Naive B cell (primary cell): ENCODE data around the gene ATN1. TPM values are rescaled to one million over a fixed set of nuclear protein-coding genes. Genes with fewer than 3 reads are reported as not detected.
"Not testable (repeated sequence)": the region's sequence is repeated elsewhere in the genome, so short reads cannot be mapped to it uniquely, and the experiment has no call there.

Source experiments
- ATAC-seq, 2 donors: fragments of 150-1000 bp; cut with Tn5 transposase; 2 replicates each; pipeline ENCODE4 v1.10.0; 2021; ENCODE audit warnings: low read depth in 2 of 2, mild to moderate bottlenecking in 2 of 2, moderate library complexity in 2 of 2
- DNase-seq: peaks from one replicate; pipeline ENCODE4 v3.0.0; 2022
- H3K27ac Mint-ChIP-seq, 6 donors: one replicate each; pipeline ENCODE4 v1.8.0; 2020 to 2022; ENCODE audit warnings: mild to moderate bottlenecking in 6 of 6, mixed read lengths in 6 of 6, moderate library complexity in 5 of 6, inconsistent platforms in 2 of 6
- H3K27me3 Mint-ChIP-seq, 3 donors: one replicate each; pipeline ENCODE4 v1.8.0; 2021 to 2022; ENCODE audit warnings: mixed read lengths in 3 of 3, mild to moderate bottlenecking in 1 of 3
- H3K36me3 Mint-ChIP-seq, 2 donors: one replicate each; pipeline ENCODE4 v1.8.0; 2020 to 2022; ENCODE audit warnings: mixed read lengths in 2 of 2, inconsistent platforms in 1 of 2, mild to moderate bottlenecking in 1 of 2
- H3K4me1 Mint-ChIP-seq, 3 donors: one replicate each; pipeline ENCODE4 v1.8.0; 2020 to 2022; ENCODE audit warnings: mixed read lengths in 3 of 3, inconsistent platforms in 1 of 3, mild to moderate bottlenecking in 1 of 3, moderate library complexity in 1 of 3
- H3K4me3 Mint-ChIP-seq, 8 donors: one replicate each; pipeline ENCODE4 v1.8.0; 2020 to 2022; ENCODE audit warnings: mild to moderate bottlenecking in 8 of 8, mixed read lengths in 8 of 8, moderate library complexity in 8 of 8, inconsistent platforms in 2 of 8
- H3K9me3 Mint-ChIP-seq, 7 donors: one replicate each; pipeline ENCODE4 v1.8.0; 2020 to 2022; ENCODE audit warnings: mixed read lengths in 7 of 7, mild to moderate bottlenecking in 5 of 7, inconsistent platforms in 2 of 7, moderate library complexity in 1 of 7
- polyA plus RNA-seq, 6 donors: library from polyadenylated mRNA; unstranded; fragments of 300-500 nt; fragmentation: Illumina TruSeq; gene quantifications; one replicate each; pipeline ENCODE4 v1.2.3, GENCODE V29; 2021; ENCODE audit warnings: low read depth in 6 of 6

Gene ATN1, protein sequence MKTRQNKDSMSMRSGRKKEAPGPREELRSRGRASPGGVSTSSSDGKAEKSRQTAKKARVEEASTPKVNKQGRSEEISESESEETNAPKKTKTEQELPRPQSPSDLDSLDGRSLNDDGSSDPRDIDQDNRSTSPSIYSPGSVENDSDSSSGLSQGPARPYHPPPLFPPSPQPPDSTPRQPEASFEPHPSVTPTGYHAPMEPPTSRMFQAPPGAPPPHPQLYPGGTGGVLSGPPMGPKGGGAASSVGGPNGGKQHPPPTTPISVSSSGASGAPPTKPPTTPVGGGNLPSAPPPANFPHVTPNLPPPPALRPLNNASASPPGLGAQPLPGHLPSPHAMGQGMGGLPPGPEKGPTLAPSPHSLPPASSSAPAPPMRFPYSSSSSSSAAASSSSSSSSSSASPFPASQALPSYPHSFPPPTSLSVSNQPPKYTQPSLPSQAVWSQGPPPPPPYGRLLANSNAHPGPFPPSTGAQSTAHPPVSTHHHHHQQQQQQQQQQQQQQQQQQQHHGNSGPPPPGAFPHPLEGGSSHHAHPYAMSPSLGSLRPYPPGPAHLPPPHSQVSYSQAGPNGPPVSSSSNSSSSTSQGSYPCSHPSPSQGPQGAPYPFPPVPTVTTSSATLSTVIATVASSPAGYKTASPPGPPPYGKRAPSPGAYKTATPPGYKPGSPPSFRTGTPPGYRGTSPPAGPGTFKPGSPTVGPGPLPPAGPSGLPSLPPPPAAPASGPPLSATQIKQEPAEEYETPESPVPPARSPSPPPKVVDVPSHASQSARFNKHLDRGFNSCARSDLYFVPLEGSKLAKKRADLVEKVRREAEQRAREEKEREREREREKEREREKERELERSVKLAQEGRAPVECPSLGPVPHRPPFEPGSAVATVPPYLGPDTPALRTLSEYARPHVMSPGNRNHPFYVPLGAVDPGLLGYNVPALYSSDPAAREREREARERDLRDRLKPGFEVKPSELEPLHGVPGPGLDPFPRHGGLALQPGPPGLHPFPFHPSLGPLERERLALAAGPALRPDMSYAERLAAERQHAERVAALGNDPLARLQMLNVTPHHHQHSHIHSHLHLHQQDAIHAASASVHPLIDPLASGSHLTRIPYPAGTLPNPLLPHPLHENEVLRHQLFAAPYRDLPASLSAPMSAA (N-terminal part only)
- 1 to 10 TPM in 3 of 6 donors, under 1 TPM in 2, not detected in 1; 0.57 to 2.2 (median 1.1) TPM for polyA plus RNA-seq

DNA sequence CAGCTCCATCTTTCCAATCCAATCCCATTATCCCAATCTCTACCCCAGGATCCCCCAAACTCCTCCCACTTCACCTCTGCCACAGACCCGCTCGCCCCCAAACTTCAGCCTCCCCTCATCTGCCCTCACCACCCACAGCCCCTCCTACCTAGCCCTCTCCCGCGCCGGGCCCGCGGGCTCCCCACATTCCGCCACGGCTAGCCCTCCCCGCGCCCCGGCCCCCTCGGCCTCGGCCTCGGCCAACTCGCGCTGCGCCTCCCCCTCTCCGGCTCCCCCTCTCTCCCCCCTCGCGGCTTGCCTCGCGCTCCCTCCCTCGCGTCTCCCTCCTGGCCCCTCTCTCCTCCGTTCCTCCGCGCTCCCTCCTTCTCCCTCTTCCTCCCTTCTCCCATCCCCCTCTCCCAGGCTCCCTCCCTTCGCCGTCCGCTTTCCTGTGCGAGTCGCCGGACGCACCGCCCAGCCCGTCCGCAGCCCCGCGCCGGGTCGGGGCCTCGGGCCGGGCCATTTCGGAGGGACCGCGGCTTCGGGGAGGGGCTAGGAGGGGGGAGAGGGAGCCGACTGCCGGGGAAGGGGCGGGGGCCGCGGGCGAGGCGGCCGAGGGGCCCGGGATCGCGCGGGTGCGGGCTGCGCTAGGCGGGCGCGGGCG lies at the start of gene ATN1:
Gene ATN1 (plus strand): TSS at position 581 of the 643 bp plus-strand sequence. CDS start 6,043 bp downstream, outside the sequence.
- H3K4me1 Mint-ChIP-seq: peaks cover 54 to 60% (median 57%) of the 10 kb centered on the region in 3 donors
- H3K9me3 Mint-ChIP-seq: no peaks in the 10 kb centered on the region
- ATAC-seq (peak; percentile 22 to 26), DNase-seq (no peak)
- no peaks in the 10 kb centered on the region for H3K36me3 Mint-ChIP-seq
- peak within 1 kb of the TSS; percentile 82 to 97 (median 91) for H3K4me3 Mint-ChIP-seq
- H3K27me3 Mint-ChIP-seq: no peaks in the 10 kb centered on the region
- H3K27ac Mint-ChIP-seq: peak within 1 kb of the TSS; percentile 91 to 99 (median 94)

DNA sequence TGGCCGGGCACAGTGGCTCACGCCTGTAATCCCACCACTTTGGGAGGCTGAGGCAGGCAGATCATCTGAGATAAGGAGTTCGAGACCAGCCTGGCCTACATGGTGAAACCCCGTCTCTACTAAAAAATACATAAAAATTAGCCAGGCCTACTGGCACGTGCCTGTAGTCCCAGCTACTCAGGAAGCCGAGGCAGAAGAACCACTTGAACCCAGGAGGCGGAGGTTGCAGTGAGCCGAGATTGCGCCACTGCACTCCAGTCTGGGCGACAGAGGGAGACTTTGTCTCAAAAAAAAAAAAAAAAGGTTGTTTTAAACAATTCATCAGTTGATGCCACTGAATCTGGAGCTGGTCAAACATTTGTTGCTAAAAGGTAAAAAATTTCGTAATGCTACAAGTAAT lies 47.9 kb upstream of the ATN1 start:
- not testable (repeated sequence) for H3K36me3 Mint-ChIP-seq, DNase-seq, H3K9me3 Mint-ChIP-seq, ATAC-seq, H3K27me3 Mint-ChIP-seq, H3K27ac Mint-ChIP-seq, H3K4me1 Mint-ChIP-seq, H3K4me3 Mint-ChIP-seq

DNA sequence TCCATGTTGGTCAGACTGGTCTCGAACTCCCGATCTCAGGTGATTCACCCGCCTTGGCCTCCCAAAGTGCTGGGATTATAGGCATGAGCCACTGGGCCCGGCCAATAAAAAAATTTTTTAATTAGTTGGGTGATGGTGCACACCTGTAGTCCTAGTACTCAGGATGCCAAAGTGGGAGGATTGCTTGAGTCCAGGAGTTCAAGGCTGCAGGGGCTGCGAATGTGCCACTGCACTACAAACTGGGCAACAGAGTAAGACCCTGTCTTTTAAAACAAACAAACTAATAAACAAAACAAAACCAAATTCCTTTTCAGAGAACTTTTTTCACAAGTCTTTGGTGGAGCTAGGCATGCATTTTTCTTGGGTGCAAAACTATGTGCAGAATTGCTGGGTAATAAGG lies 44.5 kb upstream of the ATN1 start:
- Mint-ChIP-seq H3K9me3 (no peaks in the 10 kb centered on the region), H3K27me3 (no peaks in the 10 kb centered on the region), H3K36me3 (no peaks in the 10 kb centered on the region), H3K4me1 (no peaks in the 10 kb centered on the region), H3K4me3 (no peak overlapping the region), H3K27ac (no peak overlapping the region)
- no peak for ATAC-seq
- DNase-seq: no peak

DNA sequence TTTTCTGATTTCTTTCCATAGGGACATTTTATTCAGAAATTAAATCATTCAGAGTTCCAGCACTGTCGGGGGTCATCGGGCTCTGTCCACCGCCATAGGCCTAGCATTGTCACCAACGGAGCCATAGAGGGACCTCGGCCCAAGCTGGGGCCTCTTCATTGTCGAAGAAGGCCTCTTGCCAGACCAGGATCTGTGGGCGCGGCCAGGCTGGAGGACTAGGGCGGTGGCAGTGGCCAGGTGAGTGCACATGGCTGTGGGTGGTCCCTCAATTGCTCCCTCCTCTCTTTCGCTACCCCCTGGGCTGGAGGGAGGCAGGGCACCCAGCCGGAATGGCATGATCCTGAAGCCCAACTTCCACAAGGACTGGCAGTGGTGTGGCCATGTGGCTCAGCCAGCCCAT lies 44.1 kb upstream of the ATN1 start:
- H3K4me1 Mint-ChIP-seq: no peaks in the 10 kb centered on the region
- no peak for DNase-seq
- peak overlapping the region in 1 of 8 donors; percentile 64 for H3K4me3 Mint-ChIP-seq
- no peaks in the 10 kb centered on the region for H3K9me3 Mint-ChIP-seq
- H3K36me3 Mint-ChIP-seq: no peaks in the 10 kb centered on the region
- no peak for ATAC-seq
- no peak overlapping the region for H3K27ac Mint-ChIP-seq
- no peaks in the 10 kb centered on the region for H3K27me3 Mint-ChIP-seq

DNA sequence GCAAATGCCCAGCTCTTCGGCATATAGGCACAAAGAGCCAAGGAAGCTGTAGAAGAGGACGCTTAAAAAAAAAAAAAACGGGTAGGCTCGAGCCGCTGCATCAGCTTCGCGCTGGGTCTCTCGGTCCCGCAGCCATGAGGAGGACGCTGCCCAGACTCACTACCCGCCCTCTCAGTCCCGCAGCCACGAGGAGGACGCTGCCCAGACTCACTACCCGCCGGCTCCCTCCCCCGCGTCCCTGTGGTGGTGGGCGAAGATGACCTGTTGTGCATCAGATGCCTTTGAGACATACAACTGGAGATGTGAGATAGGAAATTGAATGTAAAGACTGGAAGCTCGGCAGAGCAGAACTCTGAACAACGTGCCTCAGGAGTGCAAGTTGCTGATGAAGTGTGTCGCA lies 43.2 kb upstream of the ATN1 start:
- Mint-ChIP-seq H3K9me3 (no peaks in the 10 kb centered on the region), H3K4me1 (no peaks in the 10 kb centered on the region), H3K4me3 (no peak overlapping the region), H3K27ac (no peak overlapping the region), H3K27me3 (no peaks in the 10 kb centered on the region), H3K36me3 (no peaks in the 10 kb centered on the region)
- DNase-seq: no peak
- no peak for ATAC-seq

DNA sequence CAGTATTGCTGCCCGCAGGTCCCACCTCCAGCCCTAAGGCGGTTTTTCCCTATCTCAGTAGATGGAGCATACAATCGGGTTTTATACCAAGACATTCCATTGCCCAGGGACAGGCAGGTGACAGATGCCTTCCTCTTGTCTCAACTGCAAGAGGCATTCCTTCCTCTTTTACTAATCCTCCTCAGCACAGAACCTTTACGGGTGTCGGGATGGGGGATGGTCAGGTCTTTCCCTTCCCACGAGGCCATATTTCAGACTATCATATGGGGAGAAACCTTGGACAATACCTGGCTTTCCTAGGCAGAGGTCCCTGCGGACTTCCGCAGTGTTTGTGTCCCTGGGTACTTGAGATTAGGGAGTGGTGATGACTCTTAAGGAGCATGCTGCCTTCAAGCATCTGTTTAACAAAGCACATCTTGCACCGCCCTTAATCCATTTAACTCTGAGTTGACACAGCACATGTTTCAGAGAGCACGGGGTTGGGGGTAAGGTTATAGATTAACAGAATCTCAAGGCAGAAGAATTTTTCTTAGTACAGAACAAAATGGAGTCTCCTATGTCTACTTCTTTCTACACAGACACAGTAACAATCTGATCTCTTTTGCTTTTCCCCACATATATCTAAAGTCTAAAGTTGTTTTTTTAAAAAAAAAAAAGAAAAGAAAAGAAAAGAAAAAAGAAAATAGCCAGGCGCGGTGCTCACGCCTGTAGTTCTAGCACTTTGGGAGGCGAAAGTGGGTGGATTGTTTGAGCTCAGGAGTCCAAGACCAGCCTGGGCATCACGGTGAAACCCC lies 41.4 kb upstream of the ATN1 start:
- not testable (repeated sequence) for H3K27ac Mint-ChIP-seq, DNase-seq, H3K36me3 Mint-ChIP-seq, H3K9me3 Mint-ChIP-seq, H3K27me3 Mint-ChIP-seq, ATAC-seq, H3K4me3 Mint-ChIP-seq
- peaks cover 6 to 11% (median 7%) of the 10 kb centered on the region in 3 donors for H3K4me1 Mint-ChIP-seq

DNA sequence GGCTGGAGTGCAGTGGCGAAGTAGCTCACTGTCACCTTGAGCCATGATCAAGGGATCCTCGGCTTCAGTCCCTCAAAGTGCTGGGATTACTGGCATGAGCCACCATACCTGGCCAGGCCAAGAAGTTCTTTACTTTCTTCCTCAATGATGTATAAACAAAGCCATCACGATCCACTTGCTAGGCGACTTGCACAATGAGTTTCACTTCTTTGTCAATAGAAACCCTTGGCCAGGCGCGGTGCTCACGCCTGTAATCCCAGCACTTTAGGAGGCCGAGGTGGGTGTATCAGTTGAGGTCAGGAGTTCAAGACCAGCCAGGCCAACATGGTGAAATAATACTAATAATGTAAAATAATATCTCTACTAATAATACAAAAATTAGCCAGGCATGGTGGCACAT lies 40.3 kb upstream of the ATN1 start:
- no peak for DNase-seq
- no peak for ATAC-seq
- no peaks in the 10 kb centered on the region for H3K36me3 Mint-ChIP-seq
- no peak overlapping the region for H3K4me3 Mint-ChIP-seq
- H3K27me3 Mint-ChIP-seq: no peaks in the 10 kb centered on the region
- peaks cover 10 to 15% (median 15%) of the 10 kb centered on the region in 3 donors for H3K4me1 Mint-ChIP-seq
- H3K9me3 Mint-ChIP-seq: no peaks in the 10 kb centered on the region
- H3K27ac Mint-ChIP-seq: no peak overlapping the region

DNA sequence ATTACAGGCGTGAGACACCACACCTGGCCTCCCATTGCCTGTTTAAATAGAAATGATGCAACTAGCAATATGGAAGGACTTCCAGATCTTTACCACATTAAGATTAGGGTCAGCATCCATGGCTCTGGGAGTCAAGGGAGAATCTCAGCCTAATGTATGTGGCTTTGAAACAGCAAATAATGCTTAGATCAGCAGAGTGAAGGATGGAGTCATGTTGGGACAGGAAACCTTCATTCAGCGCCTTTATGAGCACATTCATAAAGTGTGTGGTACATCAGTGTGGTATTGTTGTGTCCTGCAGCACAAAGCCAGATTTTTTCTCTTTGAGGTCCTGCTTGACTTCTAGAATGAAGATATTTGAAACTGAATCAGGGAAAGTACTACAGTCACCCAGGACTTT lies 39.4 kb upstream of the ATN1 start:
- peak overlapping the region in 1 of 6 donors; percentile 39 for H3K27ac Mint-ChIP-seq
- no peaks in the 10 kb centered on the region for H3K9me3 Mint-ChIP-seq
- peaks cover 10 to 15% (median 15%) of the 10 kb centered on the region in 3 donors for H3K4me1 Mint-ChIP-seq
- H3K27me3 Mint-ChIP-seq: no peaks in the 10 kb centered on the region
- H3K4me3 Mint-ChIP-seq: peak overlapping the region in 1 of 8 donors; percentile 37
- H3K36me3 Mint-ChIP-seq: no peaks in the 10 kb centered on the region
- ATAC-seq (no peak), DNase-seq (no peak)

DNA sequence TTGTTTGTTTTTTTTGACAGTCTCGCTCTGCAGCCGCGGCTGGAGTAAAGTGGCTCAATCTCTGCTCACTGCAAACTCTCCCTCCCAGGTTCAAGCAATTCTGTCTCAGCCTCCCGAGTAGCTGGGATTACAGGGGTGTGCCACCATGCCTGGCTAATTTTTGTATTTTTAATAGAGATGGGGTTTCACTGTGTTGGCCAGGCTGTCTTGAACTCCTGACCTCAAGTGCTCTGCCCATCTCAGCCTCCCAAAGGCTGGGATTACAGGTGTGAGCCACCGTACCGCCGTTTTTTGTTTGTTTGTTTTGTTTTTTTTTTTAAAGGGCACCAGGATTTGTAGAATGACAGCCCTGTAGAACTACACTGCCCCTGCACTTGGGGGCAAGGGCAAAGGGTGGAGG lies 39.0 kb upstream of the ATN1 start:
- H3K27me3 Mint-ChIP-seq, H3K36me3 Mint-ChIP-seq, H3K9me3 Mint-ChIP-seq, ATAC-seq, DNase-seq, H3K27ac Mint-ChIP-seq: not testable (repeated sequence)
- Mint-ChIP-seq H3K4me1 (peaks cover 10 to 15% (median 15%) of the 10 kb centered on the region in 3 donors), H3K4me3 (peak overlapping the region in 2 of 8 donors; percentile 37 to 42)

DNA sequence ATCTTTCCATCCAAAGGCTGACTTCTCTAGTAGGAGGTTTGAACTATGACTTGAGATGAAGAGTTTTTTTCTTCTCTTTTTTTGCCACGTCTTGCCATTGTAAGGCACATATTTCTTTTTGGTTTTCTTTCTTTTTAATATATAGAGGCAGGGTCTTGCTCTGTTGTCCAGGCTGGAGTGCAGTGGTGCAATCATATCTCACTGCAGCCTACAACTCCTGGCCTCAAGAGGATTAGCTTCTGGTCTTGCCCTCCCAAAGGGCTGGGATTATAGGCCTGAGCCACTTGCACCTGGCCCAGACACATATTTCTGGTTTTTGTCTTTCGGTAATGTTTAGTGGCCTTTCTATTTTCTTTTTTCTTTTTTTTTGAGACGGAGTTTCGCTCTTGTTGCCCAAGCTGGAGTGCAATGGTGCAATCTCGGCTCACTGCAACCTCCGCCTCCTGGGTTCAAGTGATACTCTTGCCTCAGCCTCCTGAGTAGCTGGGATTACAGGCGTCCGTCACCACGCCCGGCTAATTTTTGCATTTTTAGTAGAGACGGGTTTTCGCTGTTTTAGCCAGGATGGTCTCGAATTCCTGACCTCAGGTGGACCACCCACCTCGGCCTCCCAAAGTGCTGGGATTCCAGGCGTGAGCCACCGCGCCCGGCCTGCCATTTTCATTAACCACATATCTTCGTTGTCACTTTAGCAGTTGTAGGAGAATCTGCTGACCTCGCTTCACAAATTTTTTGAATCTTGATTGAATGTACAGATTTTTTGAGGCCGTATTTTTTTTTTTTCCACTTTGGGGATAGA lies 37.8 kb upstream of the ATN1 start:
- not testable (repeated sequence) for H3K9me3 Mint-ChIP-seq, DNase-seq, ATAC-seq, H3K36me3 Mint-ChIP-seq, H3K27me3 Mint-ChIP-seq
- peaks cover 10 to 15% (median 15%) of the 10 kb centered on the region in 3 donors for H3K4me1 Mint-ChIP-seq
- H3K27ac Mint-ChIP-seq: peak overlapping the region in 5 of 6 donors; percentile 69 to 94 (median 86)
- peak overlapping the region in 6 of 8 donors; percentile 80 to 94 (median 88) for H3K4me3 Mint-ChIP-seq

DNA sequence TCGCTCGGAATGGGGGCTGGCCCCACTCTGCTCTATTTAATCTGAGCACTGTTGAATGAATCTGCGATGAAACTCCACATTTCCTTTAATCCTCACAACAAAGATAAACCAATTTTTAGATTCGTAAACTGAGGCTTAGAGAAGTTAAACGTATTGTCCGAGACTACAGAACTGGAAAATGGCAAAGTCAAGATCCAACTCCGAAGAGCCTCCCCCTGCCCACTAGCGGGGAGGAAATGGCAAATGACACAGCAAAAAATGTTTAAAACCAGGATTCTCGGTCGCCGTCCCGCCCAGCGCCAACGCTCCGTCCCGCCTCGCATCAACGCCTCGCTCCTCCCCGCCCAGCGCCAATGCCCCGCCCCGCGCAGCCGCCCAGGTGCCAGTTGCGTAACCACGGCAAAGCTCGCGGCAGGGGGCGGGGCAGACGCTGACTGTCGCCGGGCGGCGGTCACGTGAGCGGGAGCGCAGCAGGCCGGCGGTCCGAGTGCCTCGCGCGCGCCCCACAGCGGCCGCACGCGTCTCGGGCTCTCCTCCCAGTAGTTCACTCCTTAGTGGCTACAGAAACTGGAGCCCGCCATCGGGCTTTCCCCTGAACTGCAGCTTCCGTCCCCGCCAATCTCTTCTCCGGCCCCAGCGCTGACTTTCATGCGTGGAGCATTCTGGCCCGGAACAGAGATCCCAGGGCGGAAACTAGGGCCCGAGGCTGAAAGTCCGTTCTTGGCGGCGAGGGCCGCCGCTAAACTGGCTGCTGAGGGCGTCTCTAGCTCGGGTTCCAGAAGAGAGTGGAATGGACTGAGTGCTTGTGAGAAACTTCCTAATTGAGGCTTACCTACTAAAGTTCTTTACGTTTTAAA lies 36.7 kb upstream of the ATN1 start:
- Mint-ChIP-seq H3K36me3 (no peaks in the 10 kb centered on the region), H3K4me3 (peak overlapping the region; percentile 80 to 94 (median 92)), H3K27me3 (no peaks in the 10 kb centered on the region), H3K27ac (peak overlapping the region; percentile 86 to 98 (median 94)), H3K4me1 (peaks cover 10 to 15% (median 15%) of the 10 kb centered on the region in 3 donors), H3K9me3 (no peaks in the 10 kb centered on the region)
- ATAC-seq (peak; percentile 93 to 95), DNase-seq (peak; percentile 97)
